GM18870 (cell line): ENCODE results near the gene EPHB3.
A peak's percentile ranks its signal among the peaks of the same experiment; 100 is the strongest.

Experiments used
- ATAC-seq: cut with Tn5 transposase; IDR thresholded peaks from one replicate; pipeline ENCODE4 v1.9.1; 2021; ENCODE audit warnings: moderate library complexity; ENCODE audit not compliant: unreplicated experiment

EPHB3 gene

DNA sequence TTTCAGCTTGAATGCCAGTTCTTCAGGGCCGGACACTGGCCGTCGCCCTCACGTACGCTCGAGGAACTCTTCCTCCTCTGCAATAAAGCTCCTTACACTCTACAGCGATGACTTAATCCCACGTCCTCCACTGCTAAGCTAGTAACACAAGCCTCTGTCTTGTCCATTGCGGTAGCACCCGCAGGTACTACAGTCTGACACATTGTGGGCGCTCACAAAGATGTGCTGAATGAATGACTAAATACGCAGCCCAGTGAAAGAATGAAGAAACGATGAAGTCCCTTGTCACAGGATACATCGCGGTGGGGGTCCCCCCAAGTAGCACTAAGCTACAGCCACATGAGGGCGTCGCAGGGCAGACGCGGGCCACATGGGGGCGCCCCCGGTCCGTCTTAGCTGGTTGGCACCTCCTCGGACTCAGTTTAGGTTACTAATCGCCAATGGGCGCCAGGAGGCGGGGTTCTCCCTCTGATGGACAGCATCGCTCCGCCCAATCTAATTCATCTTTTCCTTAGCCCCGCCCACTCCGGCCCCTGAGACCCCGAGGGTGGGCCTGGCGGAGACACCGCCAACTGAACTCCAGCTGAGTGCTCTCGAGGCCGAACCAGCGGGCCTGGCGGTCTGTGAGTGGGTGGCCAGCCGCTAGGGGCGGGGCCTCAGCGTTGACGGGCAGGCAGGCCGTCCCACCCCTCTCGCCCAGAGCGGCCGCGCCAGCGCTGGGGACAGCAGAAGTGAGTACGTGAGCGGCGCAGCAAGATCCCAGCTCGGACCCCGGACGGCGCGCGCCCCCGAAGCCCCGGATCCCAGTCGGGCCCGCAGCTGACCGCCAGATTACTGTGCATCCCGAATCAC, at the start of gene EPHB3:
Gene EPHB3 (plus strand): TSS at position 725 of the 852 bp plus-strand sequence. CDS start 451 bp downstream, outside the sequence.
- ATAC-seq = peak; percentile 88

DNA sequence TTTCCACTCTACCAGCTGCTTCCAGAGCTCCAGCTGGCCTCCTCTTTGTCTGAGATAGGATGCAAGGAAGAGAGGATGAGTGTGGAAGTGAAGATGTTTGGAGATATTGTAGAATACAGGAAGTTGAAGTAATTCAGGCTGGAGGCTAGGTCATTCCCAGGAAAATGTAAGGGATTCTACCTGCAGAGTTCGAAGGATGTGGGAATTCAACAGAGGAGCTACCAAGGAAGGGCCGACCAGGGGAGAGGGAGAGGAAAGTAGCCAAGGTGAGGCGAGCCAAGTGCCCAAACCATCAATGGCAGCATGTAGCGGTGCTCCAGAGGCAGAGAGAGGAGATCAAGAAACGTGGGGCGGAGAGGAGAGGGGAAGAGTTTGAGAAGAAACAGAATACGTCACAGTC, 49.0 kb upstream of the EPHB3 start:
- no peak for ATAC-seq

DNA sequence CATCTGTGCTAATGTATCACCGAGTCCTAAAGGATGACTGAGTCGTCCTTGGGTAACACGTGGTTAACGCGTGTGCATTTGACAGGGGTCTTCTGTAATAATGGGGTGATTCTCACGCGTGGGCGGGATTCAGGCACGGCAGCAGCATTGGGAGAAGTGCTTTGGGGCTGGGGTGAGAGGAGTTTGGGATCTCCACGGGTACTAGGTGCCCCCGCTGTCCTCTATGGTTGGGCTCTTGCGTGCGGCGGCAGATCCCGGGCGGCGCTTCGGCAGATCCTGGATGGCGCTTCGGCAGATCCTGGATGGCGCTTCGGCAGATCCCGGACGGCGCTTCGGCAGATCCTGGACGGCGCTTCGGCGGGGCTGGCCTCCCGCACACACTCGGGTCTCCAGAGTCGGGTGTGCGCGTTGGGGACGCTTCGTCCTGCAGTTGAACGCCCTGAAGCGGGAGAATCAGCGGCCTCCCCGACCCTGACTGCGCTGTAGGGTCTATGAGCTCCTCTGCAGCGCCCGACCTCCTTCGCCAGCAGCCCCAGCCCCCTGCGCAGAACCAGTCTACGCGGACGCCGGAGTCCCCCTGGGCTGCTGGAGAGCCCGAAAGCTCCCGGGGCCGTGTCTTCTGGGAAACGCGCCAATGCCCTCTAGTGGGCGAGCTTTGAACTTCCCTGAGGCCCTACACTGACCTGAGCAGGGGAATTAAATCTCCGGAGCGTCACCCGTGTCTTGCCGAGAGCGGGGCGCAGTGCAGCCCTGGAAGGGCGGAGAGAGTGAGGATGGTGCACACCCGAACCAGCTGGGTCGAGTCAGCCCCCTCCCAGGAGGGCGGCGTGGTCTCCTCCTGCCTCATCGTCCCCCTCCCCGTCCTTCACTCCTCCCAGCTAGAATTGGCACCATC, 48.1 kb upstream of the EPHB3 start:
- ATAC-seq = no peak

DNA sequence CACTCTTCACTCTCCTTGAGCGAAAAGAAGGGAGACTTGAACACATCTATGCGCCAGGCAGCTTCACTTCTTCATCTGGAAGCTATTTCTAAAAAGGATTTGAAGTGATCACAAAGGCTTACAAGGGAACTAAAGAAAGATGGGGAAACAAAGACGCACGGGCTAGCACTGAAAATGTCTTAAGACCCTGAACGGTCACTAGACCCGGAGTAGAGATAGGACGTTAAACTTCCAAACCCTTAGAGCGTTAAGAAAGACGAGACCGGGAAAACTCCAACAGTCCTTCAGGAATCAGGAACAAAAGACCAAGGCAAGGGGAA, 47.5 kb upstream of the EPHB3 start:
- ATAC-seq = no peak

DNA sequence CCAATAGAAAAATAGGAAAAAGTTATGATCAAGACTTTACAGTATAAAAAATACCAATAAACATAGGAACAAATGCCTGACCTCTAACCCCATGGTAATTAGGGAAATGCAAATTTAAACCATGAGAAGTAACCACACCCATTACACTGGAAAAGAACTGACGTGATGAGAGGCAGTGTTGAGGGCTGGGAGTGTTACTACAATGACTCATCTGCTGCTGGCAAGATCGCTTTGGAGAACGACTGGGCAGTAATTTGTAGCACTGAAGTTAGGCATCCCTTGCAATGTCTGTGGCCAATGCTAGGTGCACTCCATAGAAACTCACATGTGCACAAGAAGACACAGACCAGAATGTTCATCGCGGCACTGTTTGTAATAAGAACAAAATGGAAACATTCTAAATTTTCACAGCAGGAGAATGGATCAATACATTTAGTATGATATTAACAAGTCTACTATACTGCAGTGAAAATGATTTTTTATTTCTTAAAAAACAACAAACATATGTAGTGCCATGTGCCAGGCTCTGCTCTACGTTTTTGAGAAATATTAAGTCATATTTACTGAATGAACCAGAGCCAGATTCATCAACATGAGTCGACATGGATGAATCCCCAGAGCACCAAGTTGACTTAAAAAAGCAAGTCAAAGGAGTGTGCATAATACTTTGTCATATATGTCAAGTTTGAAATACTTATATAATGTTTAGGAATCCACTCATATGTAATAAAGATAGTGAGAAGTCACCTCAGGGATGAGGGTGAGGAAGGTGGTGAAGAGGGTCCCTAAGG, 37.6 kb upstream of the EPHB3 start:
- no peak for ATAC-seq

DNA sequence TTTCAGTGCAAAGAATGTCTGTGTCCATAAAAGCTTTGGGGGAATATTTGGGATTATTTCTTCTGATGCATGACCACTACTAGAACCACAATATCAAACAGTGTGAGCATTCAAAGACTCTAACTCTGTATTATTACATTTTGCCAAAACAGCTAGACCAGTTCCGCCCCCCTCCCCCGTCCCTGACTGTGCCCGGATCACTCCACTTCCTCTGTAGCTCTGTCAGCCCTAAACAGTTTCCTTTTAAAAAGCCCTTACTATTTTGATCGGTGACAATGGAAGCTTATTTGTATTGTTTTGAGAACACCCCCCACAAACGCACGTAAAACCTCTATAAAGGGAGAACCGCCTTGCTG, 36.6 kb upstream of the EPHB3 start:
- ATAC-seq = no peak

DNA sequence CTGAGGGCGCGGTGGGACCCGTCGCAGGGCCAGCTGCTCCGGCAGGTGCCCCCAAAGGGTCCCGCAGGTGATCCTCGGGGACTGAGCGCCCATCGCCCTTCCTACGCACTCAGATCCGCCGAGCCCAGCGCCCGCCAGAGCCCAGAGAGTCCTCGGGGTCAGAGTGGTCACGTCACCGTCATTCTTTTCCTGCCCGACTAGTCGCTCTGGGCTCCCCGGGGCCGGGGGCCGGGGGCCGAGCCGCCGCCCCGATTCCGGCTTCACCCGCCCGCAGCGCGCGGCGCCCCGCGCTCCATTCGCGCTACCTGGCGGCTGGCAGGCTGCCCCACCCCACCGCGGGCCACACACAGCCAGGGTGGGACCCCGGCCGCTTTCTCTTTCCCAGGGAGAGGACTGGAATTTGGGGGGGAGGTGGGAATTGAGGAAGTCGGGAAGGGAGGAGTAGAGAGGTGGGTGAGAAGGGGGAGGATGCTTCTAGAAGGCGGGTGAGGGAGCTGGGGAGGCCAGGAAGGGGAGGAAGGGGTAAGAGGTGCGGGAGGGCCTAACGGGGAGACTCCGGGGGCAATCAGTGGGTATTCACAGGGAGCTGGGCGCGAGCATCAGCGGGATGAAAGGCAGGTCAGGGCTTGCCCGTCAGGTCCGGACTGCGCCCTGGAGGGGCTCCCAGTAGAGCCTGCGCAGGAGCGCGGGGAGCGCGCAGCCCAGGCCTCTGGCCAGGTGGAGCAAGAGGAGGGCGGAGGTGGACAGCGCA, 36.1 kb upstream of the EPHB3 start:
- ATAC-seq = no peak

DNA sequence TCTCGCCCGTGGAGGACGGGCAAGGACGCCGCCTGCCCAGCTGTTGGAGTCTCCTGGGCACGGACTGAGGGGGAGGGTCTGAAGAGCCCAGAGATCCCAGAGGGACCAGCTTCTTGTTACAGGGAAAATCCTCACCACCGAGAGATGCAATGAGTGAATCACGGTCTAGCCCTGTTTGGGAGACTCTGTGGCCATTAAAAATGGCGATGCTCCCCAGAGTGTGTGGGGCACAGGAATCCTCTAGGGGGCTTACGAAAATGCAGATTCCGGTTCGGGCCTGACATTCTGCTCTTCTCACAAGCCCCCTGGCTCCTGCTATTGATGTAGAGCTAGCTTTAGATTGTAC, 35.5 kb upstream of the EPHB3 start:
- no peak for ATAC-seq

DNA sequence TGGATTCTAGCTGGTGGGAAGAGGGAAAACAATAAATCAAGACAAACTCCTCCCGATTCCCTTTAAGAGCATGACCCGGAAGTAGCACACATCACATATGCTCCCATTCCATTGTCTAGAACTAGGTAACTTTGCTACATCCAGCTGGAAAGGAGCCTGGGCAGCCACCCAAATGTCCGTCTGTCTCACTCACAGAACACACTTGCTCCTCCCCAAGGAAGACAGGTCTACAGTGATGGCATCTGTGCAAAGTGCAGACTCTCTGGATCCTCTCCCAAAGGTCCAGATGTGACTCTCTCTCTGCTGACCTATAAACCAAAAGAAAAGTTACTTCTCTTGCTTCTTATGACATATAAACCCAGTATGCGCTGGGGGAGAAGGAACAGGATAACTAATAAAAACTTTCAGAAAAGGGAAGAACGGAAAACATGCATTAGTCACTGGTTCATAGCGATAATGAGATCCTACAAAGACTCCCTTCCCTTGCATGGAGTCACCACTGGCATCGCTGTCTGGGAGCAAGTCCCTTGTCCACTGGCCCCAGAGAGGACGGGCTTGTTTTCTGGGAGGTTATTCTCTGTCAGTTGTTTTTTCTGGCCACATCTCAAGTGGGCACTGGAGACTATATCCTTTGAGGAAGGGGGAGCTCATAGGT, 29.8 kb upstream of the EPHB3 start:
- no peak for ATAC-seq

DNA sequence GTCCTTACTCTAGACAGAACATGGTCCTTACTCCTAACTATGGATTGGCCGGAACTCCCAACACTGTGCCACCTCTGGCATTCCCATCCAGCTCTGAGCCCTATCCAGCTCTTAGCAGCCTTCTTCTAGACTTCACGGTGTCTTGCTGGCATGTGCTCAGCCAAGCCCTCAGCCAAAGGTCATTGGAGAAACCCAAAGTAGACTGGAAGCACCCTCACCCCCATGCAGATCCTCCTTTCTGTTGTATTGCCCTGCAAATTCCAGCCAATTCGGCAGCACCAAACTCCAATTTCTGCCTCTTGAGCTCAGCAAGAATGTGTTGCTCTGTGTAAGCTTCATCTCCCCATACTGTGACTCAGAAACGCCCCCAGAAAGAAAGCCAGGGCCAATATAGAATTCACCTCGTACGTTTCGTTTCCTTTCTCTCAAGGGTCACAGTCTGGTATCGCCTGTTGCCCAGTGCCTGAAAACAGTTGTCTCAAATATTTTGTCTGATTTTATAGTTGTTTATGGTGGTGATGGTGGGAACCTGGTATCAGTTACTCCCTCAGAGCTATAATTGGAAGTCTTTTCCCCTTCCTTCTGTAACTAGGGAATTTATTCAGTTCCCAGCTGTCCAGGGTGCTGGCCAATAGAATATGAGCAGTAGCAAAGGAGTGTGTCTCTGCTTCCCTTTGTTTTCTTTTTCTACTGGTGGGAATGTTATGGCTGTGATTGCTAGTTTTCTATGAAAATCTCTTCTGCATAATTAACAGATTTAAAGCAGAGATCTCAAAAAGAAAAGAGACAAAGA, 28.4 kb upstream of the EPHB3 start:
- ATAC-seq = no peak

DNA sequence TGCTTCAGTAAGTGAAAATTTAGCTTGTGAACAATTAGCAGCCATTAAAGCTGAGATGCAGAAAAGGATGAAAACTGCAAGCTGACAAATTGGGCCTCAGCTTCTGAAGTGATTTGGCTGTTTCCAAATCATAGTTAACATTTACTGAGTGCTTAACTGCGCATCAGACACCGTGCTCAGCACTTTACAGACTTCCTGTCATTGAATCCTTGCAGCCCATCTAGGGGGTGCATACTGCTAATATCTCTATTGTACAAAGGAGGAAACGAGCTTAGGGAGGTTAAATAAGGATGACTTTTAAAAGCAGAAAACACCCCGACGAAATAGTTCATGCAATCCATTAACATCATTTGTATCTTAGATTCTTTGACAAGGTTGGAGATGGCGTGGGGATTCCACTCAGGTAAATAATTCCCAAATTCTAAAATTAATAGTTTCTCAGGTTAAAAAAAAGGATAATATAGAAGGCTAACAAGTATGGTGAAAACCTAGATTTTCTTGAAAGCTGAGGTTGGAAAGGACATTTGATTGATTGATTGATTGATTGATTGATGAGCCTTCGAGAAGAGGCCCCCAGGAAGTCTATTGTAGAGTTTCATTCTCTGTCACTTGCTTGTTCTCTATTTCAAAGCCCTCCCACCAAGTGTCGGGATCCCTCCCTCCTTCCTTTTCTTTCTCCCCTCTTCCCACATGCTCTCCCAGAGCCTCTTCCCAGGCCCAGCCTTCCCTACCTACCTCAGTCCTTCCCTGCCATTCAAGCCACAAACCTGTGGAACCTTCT, 23.5 kb upstream of the EPHB3 start:
- no peak for ATAC-seq

DNA sequence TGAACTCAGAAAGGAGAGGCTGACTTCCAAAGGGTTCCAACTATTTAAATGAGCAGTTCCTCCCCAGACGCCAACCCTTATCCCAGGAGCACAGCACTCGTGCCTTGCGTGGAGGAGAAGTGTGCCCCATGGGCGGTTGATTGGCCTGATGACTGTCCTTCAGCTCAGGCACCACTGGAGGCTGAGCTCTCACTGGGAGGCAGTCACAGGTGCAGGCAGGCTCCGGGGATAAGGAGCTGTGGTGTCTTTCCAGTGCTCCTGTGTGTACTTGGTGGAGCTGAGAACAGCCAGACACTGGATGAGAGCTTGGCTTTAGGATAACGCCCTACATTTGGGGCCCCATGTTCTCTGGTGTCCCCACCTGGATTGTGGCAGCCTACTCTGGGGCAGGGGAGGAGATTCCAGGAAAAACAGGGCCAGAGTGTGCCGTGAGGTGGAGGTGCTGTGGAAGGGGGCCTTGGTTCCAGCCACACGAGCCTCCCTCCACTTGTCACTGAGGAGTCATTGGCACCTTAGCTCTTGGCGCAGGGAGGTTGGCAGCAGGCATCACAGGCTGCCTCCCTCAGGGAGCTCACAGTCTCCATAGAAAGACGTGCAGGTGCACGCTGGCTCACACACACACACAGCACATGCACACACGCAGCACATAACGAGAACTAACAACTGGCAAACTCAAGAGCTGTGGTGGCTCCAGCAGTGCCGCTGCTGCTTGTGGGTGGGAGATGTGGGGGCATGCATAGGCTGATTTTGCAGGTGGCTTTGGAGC, 22.7 kb upstream of the EPHB3 start:
- no peak for ATAC-seq

DNA sequence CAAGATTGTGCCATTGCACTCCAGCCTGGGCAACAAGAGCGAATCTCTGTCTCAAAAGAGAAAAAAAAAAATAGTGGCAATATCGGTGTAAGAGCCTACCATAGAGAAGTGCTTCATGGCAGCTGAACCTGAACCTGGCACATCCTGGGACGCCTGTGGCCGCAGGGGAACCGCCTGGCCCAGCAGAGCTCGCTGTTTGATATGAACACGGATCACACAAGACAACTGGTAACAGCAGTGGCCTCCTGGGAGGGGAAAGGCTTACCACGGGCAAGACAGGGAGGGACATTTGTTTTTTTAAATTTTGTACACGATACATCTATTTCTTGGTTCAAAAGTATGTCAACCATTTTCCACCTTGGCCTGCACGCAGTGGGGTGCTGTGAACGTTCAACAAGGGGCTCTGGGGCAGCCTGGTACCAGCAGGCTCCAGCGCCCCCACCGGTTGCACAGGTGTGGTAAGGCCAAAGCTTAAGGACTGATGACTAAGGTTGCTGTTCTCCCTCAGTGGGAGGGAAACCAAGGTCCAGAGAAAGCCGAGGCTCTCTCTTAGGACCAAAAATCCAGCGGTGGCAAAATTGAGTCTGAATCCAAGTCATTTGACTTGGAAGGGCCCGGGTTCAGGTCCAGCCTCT, 21.7 kb upstream of the EPHB3 start:
- ATAC-seq = no peak

DNA sequence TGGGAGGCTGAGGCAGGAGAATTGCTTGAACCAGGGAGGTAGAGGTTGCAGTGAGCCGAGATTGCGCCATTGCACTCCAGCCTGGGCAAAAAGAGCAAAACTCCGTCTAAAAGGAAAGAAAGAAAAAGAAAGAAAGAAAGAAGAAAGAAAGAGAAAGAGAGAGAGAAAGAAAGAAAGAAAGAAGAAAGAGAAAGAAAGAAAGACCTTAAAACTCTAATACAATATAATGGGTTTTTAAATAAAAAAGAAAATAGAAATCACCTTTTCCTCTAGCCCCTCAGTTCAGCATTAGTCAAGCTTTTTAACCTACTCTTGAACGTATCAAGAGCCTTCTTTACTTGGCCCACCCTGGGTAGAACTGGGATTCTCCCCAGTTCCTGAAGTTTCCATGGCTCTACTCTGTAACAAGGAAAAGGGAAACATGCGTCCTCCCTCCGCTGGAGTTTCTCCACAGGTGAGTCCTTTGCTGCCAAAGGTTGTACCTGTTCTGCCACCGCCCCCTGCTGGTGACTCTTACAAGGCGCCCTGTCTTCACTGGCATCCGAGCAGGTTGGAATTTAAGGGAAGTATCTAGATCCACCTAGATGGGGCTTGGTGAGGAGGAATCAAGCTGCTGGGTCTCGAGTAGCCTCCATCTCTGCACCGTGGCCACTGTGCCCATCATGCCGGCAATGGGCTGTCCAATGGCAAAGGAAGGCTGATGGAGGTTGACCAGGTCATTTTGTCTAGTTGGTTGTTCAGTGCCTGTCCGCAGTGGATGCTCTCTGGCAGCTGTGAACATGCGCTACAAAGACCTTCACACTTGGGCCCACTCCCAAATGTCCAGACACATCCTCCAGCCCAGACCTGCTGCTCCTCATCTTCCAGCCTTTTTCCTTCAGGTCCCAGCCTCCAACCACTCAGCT, 20.6 kb upstream of the EPHB3 start:
- no peak for ATAC-seq

DNA sequence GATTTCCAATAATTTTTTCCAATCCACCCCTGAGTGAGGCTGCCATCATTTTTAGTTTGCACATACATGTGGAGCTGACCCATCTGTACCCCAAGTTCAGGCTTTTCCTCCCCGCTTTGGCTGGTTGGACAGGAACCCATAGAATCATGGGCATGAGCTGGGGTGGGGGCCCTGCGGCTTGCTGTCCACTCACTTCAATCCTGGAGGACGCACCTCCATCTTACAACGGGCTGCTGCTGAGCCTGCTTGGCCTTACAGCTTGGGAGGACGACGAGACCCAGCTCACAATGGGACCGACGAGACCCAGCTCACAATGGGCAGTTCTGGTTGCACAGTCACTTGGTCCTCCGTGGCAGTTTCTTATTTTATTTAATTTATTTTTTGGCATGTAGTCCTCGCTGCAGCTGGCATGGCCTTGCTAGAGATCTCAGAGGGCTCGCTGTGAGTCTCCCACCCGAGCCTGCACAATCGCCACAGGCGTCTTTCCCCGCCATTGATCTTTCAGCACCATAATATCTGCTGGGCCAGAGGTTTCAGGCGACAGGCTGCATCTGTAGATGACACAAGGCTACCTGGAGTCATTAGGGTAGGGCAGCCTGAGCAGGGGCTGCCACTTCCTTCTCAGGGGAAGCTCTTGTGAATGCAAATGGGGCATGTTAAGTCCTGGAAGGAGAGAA, 19.6 kb upstream of the EPHB3 start:
- ATAC-seq = no peak

DNA sequence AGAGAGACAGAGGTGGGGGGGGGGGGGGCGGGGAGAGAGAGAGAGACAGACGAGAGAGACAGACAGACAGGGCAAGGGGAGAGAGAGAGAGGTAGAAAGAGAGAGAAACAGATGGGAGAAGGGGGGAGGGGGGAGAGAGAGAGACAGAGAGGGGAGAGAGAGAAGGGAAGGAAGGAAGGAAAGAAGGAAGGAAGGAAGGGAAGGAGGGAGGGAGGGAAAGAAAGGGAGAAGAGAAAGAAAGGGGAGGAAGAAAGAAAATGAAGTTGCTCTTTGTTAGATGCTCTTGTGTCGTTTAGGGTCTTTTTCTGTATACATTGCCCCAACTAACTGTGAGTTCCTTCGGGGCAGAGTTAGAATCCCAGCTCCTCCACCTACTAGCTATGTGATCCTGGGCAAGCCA, 19.0 kb upstream of the EPHB3 start:
- ATAC-seq = no peak
